Mucosa of stomach (tissue), 1 donor: ENCODE data around the gene LAT.
A peak's percentile ranks its signal among the peaks of the same experiment; 100 is the strongest.
"Not testable (repeated sequence)": the region's sequence is repeated elsewhere in the genome, so short reads cannot be mapped to it uniquely, and the experiment has no call there.

ENCODE experiments used
- H3K27me3 ChIP-seq: one replicate; pipeline ENCODE4 v1.7.0; 2013; ENCODE audit warnings: mild to moderate bottlenecking, low read length; ENCODE audit not compliant: control insufficient read depth, insufficient read depth
- H3K36me3 ChIP-seq: one replicate; pipeline ENCODE4 v1.7.0; 2013; ENCODE audit warnings: low read length; ENCODE audit not compliant: control insufficient read depth, insufficient read depth
- H3K4me1 ChIP-seq: one replicate; pipeline ENCODE4 v1.7.0; 2013; ENCODE audit warnings: mild to moderate bottlenecking, low read length; ENCODE audit not compliant: control insufficient read depth, insufficient read depth
- H3K4me3 ChIP-seq: one replicate; pipeline ENCODE4 v1.7.0; 2013; ENCODE audit warnings: low read length
- H3K9ac ChIP-seq: one replicate; pipeline ENCODE4 v1.7.0; 2013; ENCODE audit warnings: mild to moderate bottlenecking, low read length, moderate library complexity
- H3K9me3 ChIP-seq: one replicate; pipeline ENCODE4 v1.7.0; 2013; ENCODE audit warnings: mild to moderate bottlenecking, low read length, moderate library complexity; ENCODE audit not compliant: control insufficient read depth
- donor health status: Pancreatic carcinoma.

Gene LAT

GRCh38 chr16:28958216-28958615 is 26.6 kb upstream of the LAT start:
- Histone ChIP-seq H3K9ac (no peak overlapping the region), H3K9me3 (no peaks in the 10 kb centered on the region), H3K4me1 (no peaks in the 10 kb centered on the region), H3K36me3 (peaks cover 18% of the 10 kb centered on the region), H3K4me3 (no peak overlapping the region), H3K27me3 (no peaks in the 10 kb centered on the region)

- H3K27me3 ChIP-seq = no peaks in the 10 kb centered on the region
- no peak overlapping the region for H3K9ac ChIP-seq
- H3K4me1 ChIP-seq = no peaks in the 10 kb centered on the region
- no peak overlapping the region for H3K4me3 ChIP-seq
- H3K36me3 ChIP-seq = peaks cover 24% of the 10 kb centered on the region
- H3K9me3 ChIP-seq = no peaks in the 10 kb centered on the region
These were observed 26.0 kb upstream of the LAT start for GRCh38 chr16:28958836-28959235.

DNA sequence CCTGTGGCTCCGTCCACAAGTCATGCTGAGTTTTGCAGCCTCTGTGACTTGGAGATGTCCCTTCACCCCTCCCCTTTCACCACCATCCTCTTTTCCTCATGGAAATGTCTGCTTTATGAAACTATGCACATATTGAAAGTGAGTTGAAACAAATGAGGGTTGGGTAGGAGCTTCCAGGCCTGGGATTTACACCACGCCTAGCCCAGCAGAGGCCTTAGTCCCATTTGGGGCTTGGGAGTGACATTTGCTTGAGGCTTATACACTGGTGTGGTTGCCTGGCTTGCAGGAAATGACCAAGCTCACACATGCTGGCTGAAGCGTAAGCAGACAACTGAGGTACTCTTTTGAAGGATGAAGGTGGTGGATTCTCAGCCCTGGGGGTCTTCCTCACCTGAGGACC is 20.8 kb upstream of the LAT start:
- Histone ChIP-seq H3K4me3 (no peak overlapping the region), H3K27me3 (no peaks in the 10 kb centered on the region), H3K4me1 (no peaks in the 10 kb centered on the region), H3K36me3 (peaks cover 12% of the 10 kb centered on the region), H3K9ac (no peak overlapping the region), H3K9me3 (no peaks in the 10 kb centered on the region)

GRCh38 chr16:28964496-28964895 is 20.4 kb upstream of the LAT start:
- Histone ChIP-seq H3K9ac (no peak overlapping the region), H3K36me3 (peaks cover 12% of the 10 kb centered on the region), H3K9me3 (no peaks in the 10 kb centered on the region), H3K27me3 (no peaks in the 10 kb centered on the region), H3K4me1 (no peaks in the 10 kb centered on the region), H3K4me3 (no peak overlapping the region)

GRCh38 chr16:28967156-28967555 is 17.7 kb upstream of the LAT start:
- no peaks in the 10 kb centered on the region for H3K4me1 ChIP-seq
- no peak overlapping the region for H3K9ac ChIP-seq
- H3K4me3 ChIP-seq = no peak overlapping the region
- H3K36me3 ChIP-seq = peaks cover 12% of the 10 kb centered on the region
- H3K9me3 ChIP-seq = no peaks in the 10 kb centered on the region
- no peaks in the 10 kb centered on the region for H3K27me3 ChIP-seq

GRCh38 chr16:28969696-28970095 is 15.2 kb upstream of the LAT start:
- not testable (repeated sequence) for H3K9me3 ChIP-seq, H3K4me3 ChIP-seq, H3K9ac ChIP-seq, H3K27me3 ChIP-seq, H3K36me3 ChIP-seq
- peaks cover 11% of the 10 kb centered on the region for H3K4me1 ChIP-seq

GRCh38 chr16:28974007-28974436 is 10.8 kb upstream of the LAT start:
- Histone ChIP-seq H3K27me3 (no peaks in the 10 kb centered on the region), H3K9ac (peak overlapping the region; percentile 88), H3K36me3 (no peaks in the 10 kb centered on the region), H3K9me3 (no peaks in the 10 kb centered on the region), H3K4me1 (peaks cover 16% of the 10 kb centered on the region), H3K4me3 (peak overlapping the region; percentile 77)

GRCh38 chr16:28974437-28975157 is 10.3 kb upstream of the LAT start, which contains the start of gene SPNS1:
TSS of gene SPNS1 (plus strand) at chr16:28974778. CDS start at chr16:28975152, 374 bp downstream.
- peaks cover 16% of the 10 kb centered on the region for H3K4me1 ChIP-seq
- H3K36me3 ChIP-seq = no peaks in the 10 kb centered on the region
- H3K4me3 ChIP-seq = peak within 1 kb of the TSS; percentile 77
- no peaks in the 10 kb centered on the region for H3K9me3 ChIP-seq
- no peaks in the 10 kb centered on the region for H3K27me3 ChIP-seq
- peak within 1 kb of the TSS; percentile 88 for H3K9ac ChIP-seq

GRCh38 chr16:28975158-28975599 is 9.7 kb upstream of the LAT start:
- Histone ChIP-seq H3K27me3 (no peaks in the 10 kb centered on the region), H3K36me3 (no peaks in the 10 kb centered on the region), H3K9ac (peak overlapping the region; percentile 88), H3K4me3 (peak overlapping the region; percentile 77), H3K9me3 (no peaks in the 10 kb centered on the region), H3K4me1 (peaks cover 16% of the 10 kb centered on the region)

GRCh38 chr16:28977703-28978662 is 6.9 kb upstream of the LAT start:
- no peaks in the 10 kb centered on the region for H3K27me3 ChIP-seq
- no peaks in the 10 kb centered on the region for H3K9me3 ChIP-seq
- H3K9ac ChIP-seq = no peak overlapping the region
- no peak overlapping the region for H3K4me3 ChIP-seq
- peaks cover 16% of the 10 kb centered on the region for H3K4me1 ChIP-seq
- peaks cover 14% of the 10 kb centered on the region for H3K36me3 ChIP-seq

- not testable (repeated sequence) for H3K27me3 ChIP-seq, H3K9me3 ChIP-seq
- H3K36me3 ChIP-seq = peaks cover 17% of the 10 kb centered on the region
These were observed 4.5 kb upstream of the LAT start for GRCh38 chr16:28980330-28980729.

GRCh38 chr16:28980929-28981328 is 3.9 kb upstream of the LAT start:
- H3K4me3 ChIP-seq = no peak overlapping the region
- H3K4me1 ChIP-seq = no peaks in the 10 kb centered on the region
- no peaks in the 10 kb centered on the region for H3K27me3 ChIP-seq
- H3K36me3 ChIP-seq = peaks cover 17% of the 10 kb centered on the region
- H3K9me3 ChIP-seq = no peaks in the 10 kb centered on the region
- H3K9ac ChIP-seq = no peak overlapping the region

More at GRCh38 chr16:28980330-28980729, 4.5 kb upstream of the LAT start:
- not testable (repeated sequence) for H3K4me1 ChIP-seq, H3K4me3 ChIP-seq, H3K9ac ChIP-seq
